ENCODE results near the gene MBNL1. TPM values are rescaled to one million over a fixed set of nuclear protein-coding genes. Genes with fewer than 3 reads are reported as not detected.

Gene MBNL1
- total RNA-seq, 4 donors from 2014 or later: 190 to 279 (median 216) TPM

DNA sequence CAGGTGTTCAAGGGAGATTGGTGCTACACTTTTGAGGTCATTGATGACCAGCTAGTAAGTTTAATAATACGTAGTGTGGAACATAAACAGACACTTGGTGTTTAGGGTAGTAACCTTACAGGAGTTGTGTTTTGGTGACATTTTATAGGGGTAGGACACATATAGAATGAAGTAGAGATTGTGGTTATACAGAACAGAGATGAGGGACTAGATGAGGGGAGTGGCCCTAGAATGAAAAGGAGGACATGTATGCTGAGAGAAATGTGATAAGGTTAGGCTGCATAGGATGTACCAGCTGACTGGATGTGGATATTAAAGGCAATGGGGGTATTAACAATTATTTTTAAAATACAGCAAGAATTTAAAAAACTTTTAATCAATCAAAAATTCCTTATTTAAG, 8.0 kb downstream of the MBNL1 start:
- 86 to 89% methylated on average over 1 of the region's 1 CpG for WGBS, 2 donors
- no peak for DNase-seq
- Histone ChIP-seq H3K4me1 (peaks cover 12 to 23% of the 10 kb centered on the region in 2 donors), H3K36me3 (no peaks in the 10 kb centered on the region), H3K27ac (no peak overlapping the region), H3K4me3 (replicated peaks in 1 of 3) (no peak overlapping the region), H3K9me3 (no peaks in the 10 kb centered on the region), H3K27me3 (no peaks in the 10 kb centered on the region)
- TF ChIP-seq, protein P1, sequence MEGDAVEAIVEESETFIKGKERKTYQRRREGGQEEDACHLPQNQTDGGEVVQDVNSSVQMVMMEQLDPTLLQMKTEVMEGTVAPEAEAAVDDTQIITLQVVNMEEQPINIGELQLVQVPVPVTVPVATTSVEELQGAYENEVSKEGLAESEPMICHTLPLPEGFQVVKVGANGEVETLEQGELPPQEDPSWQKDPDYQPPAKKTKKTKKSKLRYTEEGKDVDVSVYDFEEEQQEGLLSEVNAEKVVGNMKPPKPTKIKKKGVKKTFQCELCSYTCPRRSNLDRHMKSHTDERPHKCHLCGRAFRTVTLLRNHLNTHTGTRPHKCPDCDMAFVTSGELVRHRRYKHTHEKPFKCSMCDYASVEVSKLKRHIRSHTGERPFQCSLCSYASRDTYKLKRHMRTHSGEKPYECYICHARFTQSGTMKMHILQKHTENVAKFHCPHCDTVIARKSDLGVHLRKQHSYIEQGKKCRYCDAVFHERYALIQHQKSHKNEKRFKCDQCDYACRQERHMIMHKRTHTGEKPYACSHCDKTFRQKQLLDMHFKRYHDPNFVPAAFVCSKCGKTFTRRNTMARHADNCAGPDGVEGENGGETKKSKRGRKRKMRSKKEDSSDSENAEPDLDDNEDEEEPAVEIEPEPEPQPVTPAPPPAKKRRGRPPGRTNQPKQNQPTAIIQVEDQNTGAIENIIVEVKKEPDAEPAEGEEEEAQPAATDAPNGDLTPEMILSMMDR (IDR thresholded peaks at IDR 0.05): no peak
- no peak for TF ChIP-seq POLR2A (IDR thresholded peaks at IDR 0.05)
- intact Hi-C loops (cut with DNase I): no loop called here

DNA sequence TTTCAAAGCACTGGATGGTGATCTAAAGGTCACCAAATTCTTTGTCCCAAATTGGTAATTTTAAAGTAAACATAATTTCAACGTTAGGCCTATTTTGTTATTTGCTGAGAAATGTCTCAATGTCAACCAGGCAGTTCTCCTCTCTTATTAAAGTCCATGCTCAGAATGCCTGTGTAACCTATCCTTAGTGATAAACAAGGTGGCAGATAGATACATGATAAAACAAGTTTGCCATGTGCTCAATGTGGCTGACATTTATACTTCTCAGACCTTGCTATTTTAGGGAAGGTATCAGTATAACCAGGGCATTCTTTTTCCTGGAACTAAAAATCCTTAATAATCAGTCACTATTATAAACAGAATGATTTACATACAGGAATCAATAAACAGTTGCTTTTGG, 8.5 kb downstream of the MBNL1 start:
- intact Hi-C loops (cut with DNase I): no loop called here
- no peaks in the 10 kb centered on the region for H3K9me3 ChIP-seq
- no peaks in the 10 kb centered on the region for H3K36me3 ChIP-seq
- peaks cover 12 to 23% of the 10 kb centered on the region in 2 donors for H3K4me1 ChIP-seq
- no peak overlapping the region for H3K27ac ChIP-seq
- H3K4me3 ChIP-seq (replicated peaks in 1 of 3): no peak overlapping the region
- TF ChIP-seq, protein P1 (IDR thresholded peaks at IDR 0.05): no peak
- no peak for TF ChIP-seq POLR2A (IDR thresholded peaks at IDR 0.05)
- 52 to 60% methylated on average over 1 of the region's 1 CpG for WGBS, 2 donors
- no peak for DNase-seq
- H3K27me3 ChIP-seq: no peaks in the 10 kb centered on the region

DNA sequence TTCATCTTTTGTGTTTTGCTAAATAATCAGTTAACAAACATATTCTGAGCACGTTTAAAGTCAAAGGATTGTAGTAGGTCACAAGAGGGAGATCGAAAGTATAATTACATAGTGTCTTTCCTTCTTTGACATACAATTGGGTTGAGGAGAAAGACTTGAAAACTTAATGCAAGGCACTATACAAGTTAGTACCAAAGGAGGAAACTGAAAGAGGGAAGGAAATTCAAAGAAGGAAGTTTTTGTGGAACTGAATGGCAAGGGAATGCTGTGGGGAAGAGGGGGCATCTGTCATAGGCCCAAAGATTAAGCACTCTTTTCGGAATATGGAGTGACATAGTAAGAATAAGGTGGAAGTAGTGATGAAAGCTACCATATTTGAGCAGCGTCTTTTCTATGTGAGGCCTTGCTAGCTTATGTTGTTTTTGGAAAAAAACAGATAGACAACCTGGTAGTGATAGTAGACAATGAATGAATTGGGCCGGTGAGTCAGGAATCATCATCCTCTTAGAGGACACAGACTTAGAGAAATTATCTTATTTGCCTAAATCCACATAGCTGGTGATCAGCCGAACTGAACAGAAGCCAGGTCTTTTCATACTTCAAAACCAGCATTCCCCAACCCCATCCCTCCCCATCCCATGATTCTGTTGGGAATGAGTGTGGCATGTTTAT, 10.2 kb downstream of the MBNL1 start:
- Histone ChIP-seq H3K36me3 (no peaks in the 10 kb centered on the region), H3K27ac (no peak overlapping the region), H3K27me3 (no peaks in the 10 kb centered on the region), H3K4me1 (peaks cover 27 to 28% of the 10 kb centered on the region in 2 donors), H3K4me3 (replicated peaks in 1 of 3) (no peak overlapping the region), H3K9me3 (no peaks in the 10 kb centered on the region)
- no peak for TF ChIP-seq POLR2A (IDR thresholded peaks at IDR 0.05)
- TF ChIP-seq, protein P1 (IDR thresholded peaks at IDR 0.05): no peak
- DNase-seq: no peak
- 72 to 84% methylated on average over 6 of the region's 6 CpGs for WGBS, 2 donors
- intact Hi-C loops (cut with DNase I): no loop called here

DNA sequence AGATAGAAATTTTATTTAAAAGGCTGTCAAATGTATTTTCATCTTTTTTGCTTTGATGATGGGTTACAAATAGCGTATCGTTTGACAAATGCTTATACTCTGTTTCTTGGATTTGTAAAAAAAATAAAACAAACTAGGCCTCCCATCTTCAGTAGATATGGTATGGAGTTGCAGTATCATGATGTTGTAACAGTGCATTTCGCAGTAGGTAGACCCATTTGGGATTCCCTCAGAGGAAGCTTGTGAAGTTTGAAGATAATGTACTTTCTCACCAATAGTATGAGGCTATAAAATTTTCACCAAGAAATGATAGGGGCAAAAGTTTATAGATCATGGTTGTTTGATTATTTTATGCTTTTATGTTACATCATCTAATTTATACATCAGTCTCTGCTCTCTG, 10.8 kb downstream of the MBNL1 start:
- TF ChIP-seq, protein P1 (IDR thresholded peaks at IDR 0.05): no peak
- no peak for TF ChIP-seq POLR2A (IDR thresholded peaks at IDR 0.05)
- H3K27ac ChIP-seq: no peak overlapping the region
- H3K36me3 ChIP-seq: no peaks in the 10 kb centered on the region
- intact Hi-C loops (cut with DNase I): no loop called here
- 92 to 93% methylated on average over 3 of the region's 3 CpGs for WGBS, 2 donors
- no peak overlapping the region for H3K4me3 ChIP-seq (replicated peaks in 1 of 3)
- peaks cover 27 to 28% of the 10 kb centered on the region in 2 donors for H3K4me1 ChIP-seq
- no peaks in the 10 kb centered on the region for H3K27me3 ChIP-seq
- DNase-seq: no peak
- H3K9me3 ChIP-seq: no peaks in the 10 kb centered on the region

DNA sequence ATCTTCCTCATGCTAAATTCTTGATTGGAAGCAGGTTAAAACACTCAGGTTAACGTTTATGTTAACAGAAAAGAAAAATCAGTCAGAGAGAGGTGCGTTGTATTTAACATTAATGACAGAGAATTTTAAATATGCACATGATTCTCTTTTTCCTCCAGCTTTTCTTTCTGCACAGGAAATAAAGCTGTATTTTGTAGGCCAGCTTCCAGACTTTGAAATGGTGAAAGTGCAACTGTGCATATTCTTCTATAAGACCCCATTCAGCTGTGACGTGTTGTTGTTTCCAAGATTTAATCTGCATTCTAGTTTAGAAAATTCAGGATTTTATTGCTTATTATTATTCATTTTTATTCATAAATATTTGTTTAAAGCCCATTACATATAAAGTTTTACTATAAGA, 11.8 kb downstream of the MBNL1 start:
- no peak for DNase-seq
- TF ChIP-seq, protein P1 (IDR thresholded peaks at IDR 0.05): no peak
- no peak for TF ChIP-seq POLR2A (IDR thresholded peaks at IDR 0.05)
- Histone ChIP-seq H3K4me3 (replicated peaks in 1 of 3) (no peak overlapping the region), H3K9me3 (no peaks in the 10 kb centered on the region), H3K4me1 (peaks cover 27 to 28% of the 10 kb centered on the region in 2 donors), H3K27ac (no peak overlapping the region), H3K27me3 (no peaks in the 10 kb centered on the region), H3K36me3 (no peaks in the 10 kb centered on the region)
- 65 to 72% methylated on average over 3 of the region's 3 CpGs for WGBS, 2 donors
- intact Hi-C loops (cut with DNase I): no loop called here
